ENCODE data around the gene CELF3. TPM values are rescaled to one million over a fixed set of nuclear protein-coding genes. Genes with fewer than 3 reads are reported as not detected.

The CELF3 gene
- total RNA-seq, 2 experiments from 2014 or later = not detected

DNA sequence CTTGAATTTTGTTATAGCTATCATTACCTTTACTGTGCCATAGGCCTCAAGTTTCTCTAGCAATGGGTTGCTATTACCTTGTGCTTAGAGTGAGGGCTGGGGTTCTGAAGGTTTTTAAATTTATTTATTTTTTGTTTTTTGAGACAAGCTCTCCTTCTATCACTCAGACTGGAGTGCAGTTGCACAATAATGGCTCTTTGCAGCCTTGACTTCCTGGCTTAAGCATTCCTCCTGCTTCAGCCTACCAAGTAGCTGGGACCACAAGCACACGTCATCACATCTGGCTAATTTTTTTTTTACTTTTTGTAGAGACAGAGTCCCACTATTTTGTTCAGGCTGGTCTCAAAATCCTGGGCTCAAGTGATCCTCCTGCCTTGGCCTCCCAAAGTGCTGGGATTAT is 63.2 kb downstream of the CELF3 start:
- TF ChIP-seq, protein P1, sequence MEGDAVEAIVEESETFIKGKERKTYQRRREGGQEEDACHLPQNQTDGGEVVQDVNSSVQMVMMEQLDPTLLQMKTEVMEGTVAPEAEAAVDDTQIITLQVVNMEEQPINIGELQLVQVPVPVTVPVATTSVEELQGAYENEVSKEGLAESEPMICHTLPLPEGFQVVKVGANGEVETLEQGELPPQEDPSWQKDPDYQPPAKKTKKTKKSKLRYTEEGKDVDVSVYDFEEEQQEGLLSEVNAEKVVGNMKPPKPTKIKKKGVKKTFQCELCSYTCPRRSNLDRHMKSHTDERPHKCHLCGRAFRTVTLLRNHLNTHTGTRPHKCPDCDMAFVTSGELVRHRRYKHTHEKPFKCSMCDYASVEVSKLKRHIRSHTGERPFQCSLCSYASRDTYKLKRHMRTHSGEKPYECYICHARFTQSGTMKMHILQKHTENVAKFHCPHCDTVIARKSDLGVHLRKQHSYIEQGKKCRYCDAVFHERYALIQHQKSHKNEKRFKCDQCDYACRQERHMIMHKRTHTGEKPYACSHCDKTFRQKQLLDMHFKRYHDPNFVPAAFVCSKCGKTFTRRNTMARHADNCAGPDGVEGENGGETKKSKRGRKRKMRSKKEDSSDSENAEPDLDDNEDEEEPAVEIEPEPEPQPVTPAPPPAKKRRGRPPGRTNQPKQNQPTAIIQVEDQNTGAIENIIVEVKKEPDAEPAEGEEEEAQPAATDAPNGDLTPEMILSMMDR (IDR thresholded peaks at IDR 0.05) = no peak
- Histone ChIP-seq H3K36me3 (ENCODE audit: insufficient read depth, low read length) (peaks cover 11% of the 10 kb centered on the region), H3K4me1 (ENCODE audit: insufficient read depth, low read length) (peaks cover 13% of the 10 kb centered on the region), H3K9me3 (ENCODE audit: control insufficient read depth in 1 of 2, insufficient read depth in 1 of 2, low read length in 2 of 2) (no peaks in the 10 kb centered on the region), H3K27ac (ENCODE audit: low read depth in 1 of 2, low read length in 2 of 2) (no peak overlapping the region), H3K27me3 (ENCODE audit: control insufficient read depth in 1 of 2, insufficient read depth in 2 of 2, low read length in 2 of 2) (no peaks in the 10 kb centered on the region), H3K4me3 (ENCODE audit: low read length) (no peak overlapping the region)
- ChIA-PET CTCF (no interaction called here), POLR2A (no interaction called here)
- Mint-ChIP-seq H3K27ac (no peak overlapping the region), H3K27me3 (no peaks in the 10 kb centered on the region), H3K9me3 (no peaks in the 10 kb centered on the region), H3K4me1 (ENCODE audit: low read depth) (peaks cover 14% of the 10 kb centered on the region), H3K36me3 (ENCODE audit: low read depth) (peaks cover 53% of the 10 kb centered on the region), H3K4me3 (no peak overlapping the region)
- ATAC-seq (ENCODE audit: poor library complexity) (no peak), DNase-seq (peak in 2 of 14 experiments; percentile 13 to 17)
- intact Hi-C loops (cut with DNase I, micrococcal nuclease) = no loop called here

Other genes starting within 250 kb of the CELF3 start
- gene CGN, start 205.4 kb downstream of the CELF3 start, total RNA-seq = under 1 TPM; 0.08 to 0.28 TPM
- gene TUFT1, start 176.5 kb downstream of the CELF3 start, total RNA-seq = 1 to 10 TPM; 7.2 to 9.6 TPM
- 10 to 100 TPM; 13.2 to 13.3 TPM for gene SNX27, start 104.8 kb downstream of the CELF3 start, total RNA-seq
- not detected for gene RIIAD1, start 4.7 kb upstream of the CELF3 start, total RNA-seq
- 100 to 1,000 TPM; 152 to 164 TPM for gene MRPL9, start 46.7 kb upstream of the CELF3 start, total RNA-seq
- 1 to 10 TPM; 6.1 to 6.4 TPM for gene TDRKH, start 73.7 kb upstream of the CELF3 start, total RNA-seq
- gene LINGO4, start 88.6 kb upstream of the CELF3 start, total RNA-seq = under 1 TPM; 0.06 to 0.16 TPM
- 1 to 10 TPM; 3.6 to 3.7 TPM for gene RORC, start 115.0 kb upstream of the CELF3 start, total RNA-seq
- gene C2CD4D, start 123.0 kb upstream of the CELF3 start, total RNA-seq = under 1 TPM; 0.75 to 0.88 TPM
- gene THEM5, start 136.9 kb upstream of the CELF3 start, total RNA-seq = not detected
- 10 to 100 TPM; 24.0 to 24.5 TPM for gene THEM4, start 192.7 kb upstream of the CELF3 start, total RNA-seq